ENCODE data around the gene RMDN3.

RMDN3 gene

GRCh38 chr15:40751745-40752144 is 3.3 kb downstream of the RMDN3 start:
- H3K36me3 ChIP-seq (ENCODE audit: control insufficient read depth in 2 of 2, insufficient read depth in 2 of 2, low read length in 2 of 2) = peaks cover 17 to 35% of the 10 kb centered on the region in 2 donors

DNA sequence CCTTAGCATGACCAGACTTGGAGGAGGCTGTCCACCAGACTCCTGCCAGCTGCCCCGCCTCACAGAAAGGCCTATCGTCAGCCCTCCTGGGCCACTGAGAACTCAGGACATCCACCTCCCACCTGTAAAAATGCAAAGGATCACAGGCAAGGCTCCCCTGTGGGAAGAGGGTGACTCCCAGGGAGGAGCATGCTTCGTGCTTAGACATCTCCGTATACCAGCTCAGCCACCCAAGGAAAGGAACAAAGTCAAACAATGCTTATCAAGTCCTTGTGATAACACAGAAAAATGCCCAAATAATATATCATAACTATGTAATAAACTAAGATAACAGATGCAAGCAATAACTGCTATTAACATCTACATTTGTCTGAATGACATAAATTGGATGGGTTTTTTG is 4.2 kb downstream of the RMDN3 start:
- no peak overlapping the region for H3K27ac ChIP-seq (ENCODE audit: low read depth in 2 of 2, low read length in 2 of 2)
- no peaks in the 10 kb centered on the region for H3K27me3 ChIP-seq (ENCODE audit: control insufficient read depth in 2 of 2, insufficient read depth in 2 of 2, low read length in 2 of 2)
- H3K9ac ChIP-seq (ENCODE audit: low read depth in 1 of 2, low read length in 2 of 2) = no peak overlapping the region
- no peaks in the 10 kb centered on the region for H3K9me3 ChIP-seq (ENCODE audit: control insufficient read depth in 2 of 2, low read length in 2 of 2)
- peaks cover 5 to 11% of the 10 kb centered on the region in 2 donors for H3K4me1 ChIP-seq (ENCODE audit: control insufficient read depth in 2 of 2, insufficient read depth in 2 of 2, low read length in 2 of 2)
- no peak overlapping the region for H3K4me3 ChIP-seq (ENCODE audit: low read length in 2 of 2)
- H3K36me3 ChIP-seq (ENCODE audit: control insufficient read depth in 2 of 2, insufficient read depth in 2 of 2, low read length in 2 of 2) = peaks cover 17 to 35% of the 10 kb centered on the region in 2 donors

More at GRCh38 chr15:40751745-40752144, 3.3 kb downstream of the RMDN3 start:
- H3K9me3 ChIP-seq (ENCODE audit: control insufficient read depth in 2 of 2, low read length in 2 of 2) = no peaks in the 10 kb centered on the region
- H3K4me3 ChIP-seq (ENCODE audit: low read length in 2 of 2) = no peak overlapping the region
- H3K27ac ChIP-seq (ENCODE audit: low read depth in 2 of 2, low read length in 2 of 2) = no peak overlapping the region
- peaks cover 5 to 11% of the 10 kb centered on the region in 2 donors for H3K4me1 ChIP-seq (ENCODE audit: control insufficient read depth in 2 of 2, insufficient read depth in 2 of 2, low read length in 2 of 2)
- H3K9ac ChIP-seq (ENCODE audit: low read depth in 1 of 2, low read length in 2 of 2) = no peak overlapping the region
- H3K27me3 ChIP-seq (ENCODE audit: control insufficient read depth in 2 of 2, insufficient read depth in 2 of 2, low read length in 2 of 2) = no peaks in the 10 kb centered on the region

DNA sequence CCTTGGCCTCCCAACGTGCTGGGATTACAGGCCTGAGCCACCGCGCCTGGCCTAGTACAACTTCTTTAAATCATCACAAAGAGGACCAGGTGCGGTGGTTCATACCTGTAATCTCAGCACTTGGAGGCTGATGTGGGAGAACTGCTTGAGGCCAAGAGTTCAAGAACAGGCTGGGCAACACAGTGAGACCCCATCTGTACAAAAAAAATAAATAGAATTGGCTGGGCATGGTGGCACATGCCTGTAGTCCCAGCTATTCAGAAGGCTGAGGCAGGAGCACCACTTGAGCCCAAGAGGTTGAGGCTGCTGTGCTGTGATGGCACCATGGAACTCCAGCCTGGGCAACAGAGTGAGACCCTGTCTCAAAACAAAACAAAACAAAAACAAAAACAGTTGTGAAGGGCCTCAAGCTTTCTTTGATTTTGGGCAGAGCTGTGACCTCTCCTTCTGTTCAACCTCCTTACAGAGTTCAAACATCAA is 5.9 kb downstream of the RMDN3 start:
- no peaks in the 10 kb centered on the region for H3K9me3 ChIP-seq (ENCODE audit: control insufficient read depth in 2 of 2, low read length in 2 of 2)
- H3K9ac ChIP-seq (ENCODE audit: low read depth in 1 of 2, low read length in 2 of 2) = no peak overlapping the region
- no peak overlapping the region for H3K4me3 ChIP-seq (ENCODE audit: low read length in 2 of 2)
- H3K4me1 ChIP-seq (ENCODE audit: control insufficient read depth in 2 of 2, insufficient read depth in 2 of 2, low read length in 2 of 2) = peaks cover 5 to 6% of the 10 kb centered on the region in 2 donors
- no peaks in the 10 kb centered on the region for H3K27me3 ChIP-seq (ENCODE audit: control insufficient read depth in 2 of 2, insufficient read depth in 2 of 2, low read length in 2 of 2)
- H3K27ac ChIP-seq (ENCODE audit: low read depth in 2 of 2, low read length in 2 of 2) = no peak overlapping the region
- peaks cover 24 to 46% of the 10 kb centered on the region in 2 donors for H3K36me3 ChIP-seq (ENCODE audit: control insufficient read depth in 2 of 2, insufficient read depth in 2 of 2, low read length in 2 of 2)

- Histone ChIP-seq H3K36me3 (ENCODE audit: control insufficient read depth in 2 of 2, insufficient read depth in 2 of 2, low read length in 2 of 2) (peaks cover 34 to 57% of the 10 kb centered on the region in 2 donors), H3K4me1 (ENCODE audit: control insufficient read depth in 2 of 2, insufficient read depth in 2 of 2, low read length in 2 of 2) (peaks cover 0 to 6% of the 10 kb centered on the region in 2 donors), H3K27ac (ENCODE audit: low read depth in 2 of 2, low read length in 2 of 2) (no peak overlapping the region)
These were observed 7.1 kb downstream of the RMDN3 start for GRCh38 chr15:40747685-40748631.

DNA sequence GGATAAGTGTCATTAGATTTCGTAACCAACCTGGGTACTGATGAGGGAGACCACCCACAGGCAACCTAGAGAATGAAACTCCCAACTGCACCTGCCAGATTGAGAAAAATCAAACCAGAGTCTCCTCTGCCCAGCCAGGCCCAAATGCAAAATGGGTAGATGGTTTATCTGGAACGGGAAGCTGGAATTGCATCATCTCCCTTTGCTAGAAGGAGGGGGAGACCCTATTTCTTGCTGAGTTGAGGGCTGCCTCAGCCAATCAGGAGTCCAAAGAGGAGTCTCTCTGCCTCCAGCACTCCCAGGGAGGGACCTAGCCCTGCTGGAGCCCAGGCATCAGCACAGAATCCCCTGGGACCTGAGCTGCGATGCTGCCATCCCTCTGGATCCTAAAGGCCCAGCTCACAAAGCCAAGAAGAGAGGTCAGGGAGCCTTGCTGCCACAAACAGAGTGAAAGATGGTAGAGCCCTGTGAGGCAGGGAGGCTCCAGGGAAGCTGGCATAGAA is 8.1 kb downstream of the RMDN3 start:
- Histone ChIP-seq H3K27ac (ENCODE audit: low read depth in 2 of 2, low read length in 2 of 2) (no peak overlapping the region), H3K36me3 (ENCODE audit: control insufficient read depth in 2 of 2, insufficient read depth in 2 of 2, low read length in 2 of 2) (peaks cover 39 to 56% of the 10 kb centered on the region in 2 donors), H3K9ac (ENCODE audit: low read depth in 1 of 2, low read length in 2 of 2) (no peak overlapping the region), H3K4me3 (ENCODE audit: low read length in 2 of 2) (no peak overlapping the region), H3K27me3 (ENCODE audit: control insufficient read depth in 2 of 2, insufficient read depth in 2 of 2, low read length in 2 of 2) (no peaks in the 10 kb centered on the region), H3K4me1 (ENCODE audit: control insufficient read depth in 2 of 2, insufficient read depth in 2 of 2, low read length in 2 of 2) (peaks cover 0 to 6% of the 10 kb centered on the region in 2 donors), H3K9me3 (ENCODE audit: control insufficient read depth in 2 of 2, low read length in 2 of 2) (no peaks in the 10 kb centered on the region)

More at GRCh38 chr15:40747685-40748631, 7.1 kb downstream of the RMDN3 start:
- Histone ChIP-seq H3K27me3 (ENCODE audit: control insufficient read depth in 2 of 2, insufficient read depth in 2 of 2, low read length in 2 of 2) (no peaks in the 10 kb centered on the region), H3K9ac (ENCODE audit: low read depth in 1 of 2, low read length in 2 of 2) (no peak overlapping the region), H3K4me3 (ENCODE audit: low read length in 2 of 2) (no peak overlapping the region), H3K9me3 (ENCODE audit: control insufficient read depth in 2 of 2, low read length in 2 of 2) (no peaks in the 10 kb centered on the region)

GRCh38 chr15:40744815-40745152 is 10.3 kb downstream of the RMDN3 start:
- no peak overlapping the region for H3K9ac ChIP-seq (ENCODE audit: low read depth in 1 of 2, low read length in 2 of 2)
- H3K27ac ChIP-seq (ENCODE audit: low read depth in 2 of 2, low read length in 2 of 2) = no peak overlapping the region
- no peaks in the 10 kb centered on the region for H3K27me3 ChIP-seq (ENCODE audit: control insufficient read depth in 2 of 2, insufficient read depth in 2 of 2, low read length in 2 of 2)
- H3K9me3 ChIP-seq (ENCODE audit: control insufficient read depth in 2 of 2, low read length in 2 of 2) = no peaks in the 10 kb centered on the region
- H3K4me1 ChIP-seq (ENCODE audit: control insufficient read depth in 2 of 2, insufficient read depth in 2 of 2, low read length in 2 of 2) = peaks cover 0 to 6% of the 10 kb centered on the region in 2 donors
- H3K4me3 ChIP-seq (ENCODE audit: low read length in 2 of 2) = no peak overlapping the region
- H3K36me3 ChIP-seq (ENCODE audit: control insufficient read depth in 2 of 2, insufficient read depth in 2 of 2, low read length in 2 of 2) = peaks cover 28 to 47% of the 10 kb centered on the region in 2 donors

- H3K27me3 ChIP-seq (ENCODE audit: control insufficient read depth in 2 of 2, insufficient read depth in 2 of 2, low read length in 2 of 2) = no peaks in the 10 kb centered on the region
- H3K9ac ChIP-seq (ENCODE audit: low read depth in 1 of 2, low read length in 2 of 2) = no peak overlapping the region
- H3K9me3 ChIP-seq (ENCODE audit: control insufficient read depth in 2 of 2, low read length in 2 of 2) = no peaks in the 10 kb centered on the region
- peak overlapping the region in 1 of 2 donors; percentile 28 for H3K27ac ChIP-seq (ENCODE audit: low read depth in 2 of 2, low read length in 2 of 2)
- H3K4me1 ChIP-seq (ENCODE audit: control insufficient read depth in 2 of 2, insufficient read depth in 2 of 2, low read length in 2 of 2) = peaks cover 0 to 6% of the 10 kb centered on the region in 2 donors
- peaks cover 35 to 51% of the 10 kb centered on the region in 2 donors for H3K36me3 ChIP-seq (ENCODE audit: control insufficient read depth in 2 of 2, insufficient read depth in 2 of 2, low read length in 2 of 2)
- no peak overlapping the region for H3K4me3 ChIP-seq (ENCODE audit: low read length in 2 of 2)
These were observed 10.9 kb downstream of the RMDN3 start for GRCh38 chr15:40743921-40744814.

GRCh38 chr15:40743485-40743901 is 11.6 kb downstream of the RMDN3 start:
- Histone ChIP-seq H3K36me3 (ENCODE audit: control insufficient read depth in 2 of 2, insufficient read depth in 2 of 2, low read length in 2 of 2) (peaks cover 36 to 54% of the 10 kb centered on the region in 2 donors), H3K4me3 (ENCODE audit: low read length in 2 of 2) (no peak overlapping the region), H3K27ac (ENCODE audit: low read depth in 2 of 2, low read length in 2 of 2) (no peak overlapping the region), H3K4me1 (ENCODE audit: control insufficient read depth in 2 of 2, insufficient read depth in 2 of 2, low read length in 2 of 2) (peaks cover 0 to 6% of the 10 kb centered on the region in 2 donors), H3K9ac (ENCODE audit: low read depth in 1 of 2, low read length in 2 of 2) (no peak overlapping the region), H3K27me3 (ENCODE audit: control insufficient read depth in 2 of 2, insufficient read depth in 2 of 2, low read length in 2 of 2) (no peaks in the 10 kb centered on the region), H3K9me3 (ENCODE audit: control insufficient read depth in 2 of 2, low read length in 2 of 2) (no peaks in the 10 kb centered on the region)

DNA sequence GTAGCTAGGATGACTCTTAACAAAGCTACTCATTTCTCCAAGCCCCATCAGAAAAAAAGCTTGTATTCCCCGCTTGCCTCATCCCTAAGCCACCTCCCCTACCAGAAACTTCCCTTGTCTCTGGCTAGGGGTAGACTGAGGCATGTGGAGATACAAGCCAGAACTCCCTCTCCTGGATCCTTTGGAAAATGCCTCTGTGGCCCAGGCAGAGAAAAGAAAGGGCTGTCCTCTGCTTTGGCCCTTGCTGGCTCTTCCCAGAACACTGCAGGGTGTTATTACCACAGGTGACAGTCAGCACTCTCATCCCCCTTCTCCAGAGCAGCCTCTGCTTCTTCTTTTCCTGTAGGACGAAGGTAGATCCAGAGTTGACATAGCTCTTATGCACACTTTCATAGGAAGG is 15.2 kb downstream of the RMDN3 start:
- Histone ChIP-seq H3K36me3 (ENCODE audit: control insufficient read depth in 2 of 2, insufficient read depth in 2 of 2, low read length in 2 of 2) (peaks cover 59 to 71% of the 10 kb centered on the region in 2 donors), H3K4me1 (ENCODE audit: control insufficient read depth in 2 of 2, insufficient read depth in 2 of 2, low read length in 2 of 2) (no peaks in the 10 kb centered on the region), H3K9ac (ENCODE audit: low read depth in 1 of 2, low read length in 2 of 2) (no peak overlapping the region), H3K4me3 (ENCODE audit: low read length in 2 of 2) (no peak overlapping the region), H3K27me3 (ENCODE audit: control insufficient read depth in 2 of 2, insufficient read depth in 2 of 2, low read length in 2 of 2) (no peaks in the 10 kb centered on the region), H3K27ac (ENCODE audit: low read depth in 2 of 2, low read length in 2 of 2) (no peak overlapping the region), H3K9me3 (ENCODE audit: control insufficient read depth in 2 of 2, low read length in 2 of 2) (no peaks in the 10 kb centered on the region)

Measured in mucosa of rectum (tissue), 2 donors.